NCI-H526 treated with DMSO at 0.1 percent for 48 hours (cell line): ENCODE measurements around the gene SIGLEC7.
A peak's percentile ranks its signal among the peaks of the same experiment; 100 is the strongest.

Experiments
- DNase-seq: peaks from one replicate; lab custom pipeline; 2025; lab: John Stamatoyannopoulos, UW

SIGLEC7 gene

GRCh38 chr19:51142119-51142518, at the start of gene SIGLEC7:
TSS of gene SIGLEC7 (plus strand) at chr19:51142301. CDS start at chr19:51142370, 69 bp downstream.
- DNase-seq, result no peak

DNA sequence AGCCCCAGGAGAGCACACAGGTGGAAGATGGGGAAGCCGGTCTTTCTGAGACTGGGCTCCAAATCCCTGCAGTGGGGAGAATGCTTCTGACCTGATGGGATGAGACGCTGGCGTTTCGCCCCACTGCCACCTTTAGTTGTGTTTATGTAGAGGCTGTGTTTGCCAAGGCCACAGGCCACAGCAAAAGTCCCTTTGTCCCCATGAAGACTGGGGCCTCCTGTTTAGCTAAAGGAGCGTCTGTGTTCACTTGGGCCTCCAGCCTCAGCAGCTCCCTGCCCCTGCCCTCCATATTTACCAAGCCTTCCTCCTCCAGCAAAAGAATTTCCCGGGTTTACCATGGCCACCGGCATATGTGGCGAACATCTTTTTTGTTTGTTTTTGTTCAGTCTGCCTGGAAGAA, 49.0 kb upstream of the SIGLEC7 start:
- DNase-seq, result no peak

- no peak for DNase-seq
Observed at GRCh38 chr19:51093510-51094345, 48.4 kb upstream of the SIGLEC7 start.

DNA sequence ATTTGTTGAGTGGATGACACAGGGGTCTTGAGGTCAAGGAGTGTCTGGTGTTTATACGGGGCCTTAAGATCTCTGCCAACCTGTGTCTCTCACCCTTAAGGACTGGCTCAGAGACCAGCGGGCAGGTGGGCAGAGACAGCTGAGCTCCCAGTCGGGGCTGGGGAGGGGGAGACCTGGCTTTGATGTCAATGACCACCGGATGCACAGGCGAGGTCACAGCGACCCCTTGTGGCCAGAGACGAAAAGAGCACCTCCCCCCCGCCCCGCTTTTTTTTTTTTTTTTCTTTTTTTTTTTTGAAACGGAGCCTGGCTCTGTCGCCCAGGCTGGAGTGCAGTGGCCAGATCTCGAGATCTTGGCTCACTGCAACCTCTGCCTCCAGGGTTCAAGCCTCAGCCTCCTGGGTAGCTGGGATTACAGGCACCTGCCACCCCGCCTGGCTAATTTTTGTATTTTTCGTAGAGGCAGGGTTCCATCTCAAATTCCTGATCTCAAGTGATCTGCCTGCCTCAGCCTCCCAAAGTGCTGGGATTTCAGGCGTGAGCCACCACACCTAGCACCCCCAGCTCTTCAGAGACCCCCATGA, 47.3 kb upstream of the SIGLEC7 start:
- peak; percentile 26 for DNase-seq

DNA sequence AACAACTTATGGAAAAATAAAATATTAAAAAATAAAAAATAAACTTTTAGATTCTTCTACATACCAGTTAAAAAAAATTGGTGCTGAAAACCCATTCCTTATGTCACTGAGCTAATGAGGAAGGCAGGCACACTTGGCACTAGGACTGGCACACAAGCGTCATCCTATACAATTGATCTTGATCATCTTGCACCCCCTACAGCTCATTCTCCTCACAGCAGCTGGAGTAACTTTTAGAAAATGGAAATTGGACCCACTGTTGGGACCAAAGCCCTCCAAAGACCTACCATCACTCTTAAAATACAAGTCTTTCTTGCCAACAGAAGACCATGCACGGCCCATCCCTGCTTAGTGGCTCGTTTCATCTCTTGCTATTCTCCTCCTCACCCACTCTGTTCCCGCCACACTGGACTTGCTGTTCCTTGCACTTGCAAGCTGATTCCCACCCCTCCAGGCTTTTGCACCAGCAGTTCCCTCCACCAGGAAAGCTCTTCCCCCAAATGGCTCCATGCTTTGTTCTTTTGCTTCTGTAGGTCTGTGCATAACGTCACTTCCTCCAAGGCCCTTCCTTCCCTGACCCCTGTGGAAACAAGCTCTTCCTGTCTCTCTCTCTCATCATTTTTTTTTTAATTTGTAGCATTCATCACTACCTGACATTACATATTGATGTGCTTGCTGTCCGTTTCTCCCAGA, 45.5 kb upstream of the SIGLEC7 start:
- no peak for DNase-seq

DNA sequence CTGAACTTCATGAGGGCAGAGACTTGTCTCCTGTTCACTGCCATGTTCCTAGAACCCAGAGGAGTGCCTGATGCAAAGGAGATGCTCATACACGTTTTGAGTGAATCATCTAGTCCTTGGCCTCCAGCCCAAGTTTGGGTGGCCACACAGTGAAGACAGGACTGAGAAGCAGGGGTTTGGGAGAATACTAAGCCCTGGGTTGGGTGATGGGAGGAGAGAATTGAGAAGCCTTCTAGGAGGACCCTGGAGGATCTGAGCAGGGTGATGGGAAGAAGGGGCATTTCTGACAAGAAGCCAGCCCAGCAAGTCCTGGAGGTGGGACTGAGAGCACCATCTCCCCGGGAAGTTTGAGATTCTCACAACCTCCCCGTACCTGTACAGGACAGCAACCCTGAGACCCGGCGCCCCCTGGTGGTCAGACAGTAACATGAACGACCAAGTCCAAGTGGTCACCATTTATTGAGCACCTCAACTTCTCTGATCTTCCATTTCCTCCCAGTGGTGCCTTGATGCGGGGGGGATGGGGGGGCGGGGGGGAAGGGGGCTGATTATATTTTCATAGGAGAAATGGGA, 44.8 kb upstream of the SIGLEC7 start:
- DNase-seq, result peak; percentile 25

GRCh38 chr19:51097796-51098195, 44.3 kb upstream of the SIGLEC7 start:
- no peak for DNase-seq

DNA sequence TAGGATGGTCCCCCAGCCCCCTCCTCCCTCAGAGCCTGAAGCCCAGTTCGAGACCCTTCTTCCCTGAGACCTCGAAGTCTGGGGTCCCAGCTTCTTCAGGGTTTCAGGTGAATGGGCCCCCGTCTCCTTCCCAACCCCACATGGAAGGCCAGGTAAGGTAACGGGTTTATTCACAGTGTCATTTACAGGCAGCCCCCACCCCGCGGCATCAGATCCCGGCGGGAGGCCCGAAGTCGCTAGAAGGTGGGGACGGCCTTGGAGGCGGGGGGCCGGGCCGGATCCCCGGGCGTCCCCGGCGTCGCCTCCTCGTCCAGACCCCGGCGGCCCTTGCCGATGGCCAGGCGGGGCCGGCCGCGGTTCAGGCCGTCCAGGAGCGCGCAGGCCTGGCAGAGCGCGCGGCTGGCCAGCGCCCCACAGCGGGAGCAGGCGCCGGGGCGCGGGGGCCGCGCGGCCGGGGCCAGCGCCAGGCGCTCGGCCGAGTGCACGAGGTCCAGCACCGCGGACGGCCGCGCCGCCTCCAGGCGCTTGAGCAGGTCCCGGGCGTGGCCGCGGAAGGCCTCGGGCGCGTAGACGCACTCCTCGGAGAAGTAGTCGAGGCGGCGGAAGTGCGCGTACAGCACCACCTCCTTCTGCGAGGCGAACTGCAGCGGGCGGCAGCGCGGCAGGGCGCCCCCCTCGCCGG, 43.6 kb upstream of the SIGLEC7 start:
- DNase-seq, result no peak

GRCh38 chr19:51099047-51099382, 43.1 kb upstream of the SIGLEC7 start:
- no peak for DNase-seq

DNA sequence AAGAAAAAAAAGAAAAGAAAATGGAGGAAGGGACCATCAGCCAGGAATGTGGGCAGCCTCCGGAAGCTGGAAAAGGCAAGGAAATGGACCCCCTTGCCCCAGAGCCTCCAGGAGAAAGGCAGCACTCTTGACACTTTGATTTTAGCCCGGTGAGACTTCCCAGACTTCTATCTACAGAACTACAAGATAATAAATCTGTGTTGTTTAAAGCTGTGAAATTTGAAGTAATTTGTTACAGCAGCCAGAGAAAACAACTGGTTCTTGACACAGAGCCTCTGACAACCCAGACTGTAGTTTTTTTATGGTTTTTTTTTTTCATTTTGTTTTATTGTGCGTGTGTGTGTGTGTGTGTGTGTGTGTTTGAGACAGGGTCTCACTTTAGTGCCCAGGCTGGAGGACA, 41.5 kb upstream of the SIGLEC7 start:
- DNase-seq, result no peak

DNA sequence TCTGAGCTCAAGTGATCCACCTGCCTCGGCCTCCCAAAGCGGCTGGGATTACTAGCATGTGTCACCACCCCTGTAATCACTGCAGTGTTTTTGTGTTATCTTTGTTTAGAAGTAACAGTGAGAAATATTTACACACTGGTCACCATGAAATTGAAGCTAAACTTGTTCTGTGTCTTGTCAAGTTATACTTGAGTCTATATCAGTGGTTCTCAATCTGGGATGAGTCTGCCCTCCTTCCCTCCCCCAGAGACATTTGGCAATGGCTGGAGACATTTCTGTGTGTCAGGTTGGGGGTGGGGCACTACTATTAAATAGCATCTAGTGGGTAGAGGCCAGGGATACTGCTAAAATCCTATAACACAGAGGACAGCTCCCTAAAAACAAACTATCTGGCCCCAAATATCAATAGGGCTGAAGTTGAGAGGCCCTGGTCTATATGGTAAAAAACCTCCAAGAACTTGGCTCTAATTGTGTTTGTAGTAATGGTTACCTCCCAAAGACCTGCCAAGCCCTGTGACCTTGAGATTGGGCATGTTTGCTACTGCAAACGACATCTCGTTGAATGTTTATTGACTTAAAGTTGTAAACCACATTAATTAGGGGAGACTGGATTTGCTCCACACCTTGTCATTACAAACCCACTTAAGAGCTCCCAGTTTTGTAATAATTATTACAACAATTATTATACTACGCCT, 40.8 kb upstream of the SIGLEC7 start:
- no peak for DNase-seq

- no peak for DNase-seq
Observed at GRCh38 chr19:51102991-51103390, 39.1 kb upstream of the SIGLEC7 start.

- no peak for DNase-seq
Observed at GRCh38 chr19:51103926-51104341, 38.2 kb upstream of the SIGLEC7 start.

- no peak for DNase-seq
Observed at GRCh38 chr19:51107406-51108065, 34.6 kb upstream of the SIGLEC7 start.

- DNase-seq, result peak; percentile 99
Observed at GRCh38 chr19:51108066-51108804, 33.9 kb upstream of the SIGLEC7 start, which contains the start of gene CTU1. TSS of gene CTU1 (minus strand) at chr19:51108409. CDS start at chr19:51104569, 3,840 bp downstream.

- DNase-seq, result no peak
Observed at GRCh38 chr19:51108805-51109146, 33.3 kb upstream of the SIGLEC7 start.

DNA sequence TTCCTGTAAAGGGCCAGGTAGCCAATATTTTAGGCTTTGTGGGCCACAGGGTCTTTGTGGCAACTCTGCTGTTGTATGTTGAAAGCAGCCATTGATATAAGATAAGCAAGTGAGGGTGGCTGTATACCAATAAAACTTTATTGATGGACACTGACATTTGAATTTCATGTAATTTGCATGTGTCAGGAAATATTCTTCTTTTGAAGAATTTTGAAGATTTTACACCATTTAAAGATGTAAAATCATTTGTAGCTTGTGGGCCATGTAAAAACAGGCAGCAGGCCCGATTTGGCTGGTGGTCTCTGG, 31.5 kb upstream of the SIGLEC7 start:
- no peak for DNase-seq

DNA sequence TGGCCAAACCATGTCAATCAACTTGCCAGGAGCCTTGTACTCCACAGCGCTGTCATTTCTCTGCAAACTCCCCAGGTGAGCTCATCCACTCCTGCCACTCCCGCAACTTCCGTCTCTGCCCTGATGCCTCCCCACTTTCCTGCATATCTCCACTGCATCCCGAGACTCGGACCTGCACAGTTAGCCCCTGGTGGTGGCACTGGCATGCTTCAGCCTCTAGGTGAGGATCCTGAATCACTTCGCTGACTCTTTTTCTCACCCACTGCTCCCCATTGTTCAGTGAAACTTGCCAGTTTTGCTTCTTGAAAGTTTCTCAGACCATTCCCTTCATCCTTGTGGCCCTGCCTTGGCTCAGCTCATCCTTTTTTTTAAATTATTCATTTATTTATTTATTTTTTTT, 30.5 kb upstream of the SIGLEC7 start:
- DNase-seq, result no peak

DNA sequence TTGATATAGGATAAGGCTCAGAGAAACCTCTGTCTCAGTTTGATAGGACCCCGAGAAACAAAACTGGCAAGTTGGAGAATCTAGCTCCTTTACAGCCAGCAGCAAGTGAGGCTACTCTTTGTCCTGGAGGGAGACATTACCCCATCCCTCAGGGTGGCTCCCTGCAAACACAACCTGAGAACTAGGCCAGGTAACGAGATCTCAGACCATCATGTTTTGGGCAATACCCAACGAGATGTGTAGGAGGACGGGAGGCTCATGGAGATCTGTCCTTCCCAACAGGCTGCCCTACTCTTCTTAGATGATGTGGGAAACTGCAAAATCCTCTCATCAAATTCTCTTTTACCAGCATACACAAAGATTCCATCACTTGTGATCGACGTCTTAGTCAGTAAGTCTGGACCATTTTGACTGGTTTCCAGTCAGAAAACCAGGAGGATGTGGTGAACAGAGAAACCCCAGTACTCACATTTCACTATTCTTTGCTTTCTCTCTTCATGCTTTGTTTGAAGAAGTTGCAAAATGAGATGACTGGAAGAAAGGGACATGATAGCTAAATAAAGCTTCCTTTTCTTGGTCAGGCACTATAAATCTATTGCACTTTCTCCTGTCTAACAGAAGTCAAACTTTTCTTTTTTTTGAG, 27.9 kb upstream of the SIGLEC7 start:
- no peak for DNase-seq

DNA sequence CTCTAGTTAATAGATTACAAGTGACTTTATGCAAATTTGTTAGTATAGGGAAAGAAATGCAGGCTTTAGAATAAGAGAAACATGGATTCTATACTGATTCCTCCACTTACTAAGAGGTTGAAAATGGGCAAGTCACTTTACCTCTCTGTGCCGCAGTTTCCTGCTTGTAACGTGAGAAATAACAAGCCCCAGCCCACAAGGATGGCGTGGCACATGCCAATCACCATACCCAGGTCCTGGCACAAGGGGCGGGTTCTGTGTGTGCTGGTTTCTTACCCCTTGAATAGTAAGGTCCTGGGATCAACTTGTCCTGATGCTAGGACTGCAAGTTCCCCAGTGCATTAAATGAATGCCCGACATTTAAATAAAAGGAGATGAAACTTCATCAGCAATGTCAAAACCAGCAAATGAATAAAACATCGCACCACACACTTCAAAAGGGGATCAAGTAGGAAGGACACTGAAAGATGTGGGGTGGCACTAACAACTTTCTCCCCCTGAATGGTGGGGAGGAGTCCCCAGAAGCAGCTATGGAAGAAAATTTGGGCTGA, 25.3 kb upstream of the SIGLEC7 start:
- DNase-seq, result no peak
